GM10266 (cell line): Measurements from ENCODE around the gene MFSD2A.

Experiments
- DNase-seq: peaks from one replicate; pipeline ENCODE4 v3.0.0; 2012; ENCODE audit errors: extremely low spot score
- TF ChIP-seq, protein P1 (sequence below): IDR thresholded peaks from 2 replicates; pipeline ENCODE4 v1.5.1; 2012; ENCODE audit warnings: mild to moderate bottlenecking, low read depth; ENCODE audit not compliant: control insufficient read depth, insufficient read depth; ENCODE audit errors: missing control alignments

MFSD2A gene

DNA sequence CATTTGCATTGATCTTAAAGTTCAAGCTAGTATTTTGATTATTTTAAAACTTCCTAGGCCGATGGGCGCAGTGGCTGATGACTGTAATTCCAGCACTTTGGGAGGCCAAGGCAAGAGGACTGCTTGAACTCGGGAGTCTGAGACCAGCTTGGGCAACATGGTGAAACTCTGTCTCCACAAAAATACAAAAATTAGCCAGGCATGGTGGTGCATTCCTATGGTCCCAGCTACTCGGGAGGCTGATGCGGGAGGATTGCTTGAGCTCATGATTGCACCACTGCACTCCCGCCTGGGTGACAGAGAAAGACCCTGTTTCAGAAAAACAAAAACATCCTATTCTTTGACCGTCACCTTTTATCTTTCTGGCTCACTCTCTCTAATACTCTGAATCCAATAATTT is 30.0 kb downstream of the MFSD2A start:
- no peak for DNase-seq
- TF ChIP-seq, protein P1, sequence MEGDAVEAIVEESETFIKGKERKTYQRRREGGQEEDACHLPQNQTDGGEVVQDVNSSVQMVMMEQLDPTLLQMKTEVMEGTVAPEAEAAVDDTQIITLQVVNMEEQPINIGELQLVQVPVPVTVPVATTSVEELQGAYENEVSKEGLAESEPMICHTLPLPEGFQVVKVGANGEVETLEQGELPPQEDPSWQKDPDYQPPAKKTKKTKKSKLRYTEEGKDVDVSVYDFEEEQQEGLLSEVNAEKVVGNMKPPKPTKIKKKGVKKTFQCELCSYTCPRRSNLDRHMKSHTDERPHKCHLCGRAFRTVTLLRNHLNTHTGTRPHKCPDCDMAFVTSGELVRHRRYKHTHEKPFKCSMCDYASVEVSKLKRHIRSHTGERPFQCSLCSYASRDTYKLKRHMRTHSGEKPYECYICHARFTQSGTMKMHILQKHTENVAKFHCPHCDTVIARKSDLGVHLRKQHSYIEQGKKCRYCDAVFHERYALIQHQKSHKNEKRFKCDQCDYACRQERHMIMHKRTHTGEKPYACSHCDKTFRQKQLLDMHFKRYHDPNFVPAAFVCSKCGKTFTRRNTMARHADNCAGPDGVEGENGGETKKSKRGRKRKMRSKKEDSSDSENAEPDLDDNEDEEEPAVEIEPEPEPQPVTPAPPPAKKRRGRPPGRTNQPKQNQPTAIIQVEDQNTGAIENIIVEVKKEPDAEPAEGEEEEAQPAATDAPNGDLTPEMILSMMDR, result no peak

- TF ChIP-seq, protein P1, result no peak
- DNase-seq, result no peak
These were observed 32.9 kb downstream of the MFSD2A start for GRCh38 chr1:39987869-39988268.

DNA sequence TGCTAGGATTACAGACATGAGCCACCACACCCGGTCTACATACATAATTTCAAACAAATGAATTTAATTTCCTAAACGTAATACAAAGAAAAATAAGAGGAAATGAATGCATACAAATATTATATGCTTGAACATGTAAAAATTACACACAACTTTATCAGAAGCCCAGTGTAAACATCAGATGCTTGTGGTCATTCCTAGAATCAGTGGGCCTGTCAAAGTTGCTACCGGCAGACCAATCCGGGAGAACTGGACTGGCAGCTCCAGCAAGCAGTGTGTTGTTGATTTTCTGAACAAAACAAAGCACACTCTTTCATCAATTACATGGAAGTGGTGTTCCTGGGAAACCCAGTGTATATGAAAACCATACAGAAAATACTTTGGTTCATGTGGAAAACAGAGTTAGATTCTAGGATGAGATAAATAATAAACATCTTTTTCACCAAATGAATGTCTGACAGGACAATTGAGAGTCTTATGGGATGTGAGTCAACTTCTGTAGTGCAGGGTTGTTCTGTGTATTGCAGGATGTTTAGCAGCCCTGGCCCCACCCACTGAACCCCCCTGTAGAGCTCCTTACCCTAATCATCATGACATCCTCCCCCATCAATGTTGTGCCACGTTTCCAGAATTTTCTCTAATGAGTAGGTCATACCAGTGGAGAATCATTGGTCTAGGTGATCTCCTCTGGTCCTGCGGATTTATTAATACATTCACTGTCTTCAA is 33.8 kb downstream of the MFSD2A start:
- TF ChIP-seq, protein P1, result no peak
- no peak for DNase-seq

DNA sequence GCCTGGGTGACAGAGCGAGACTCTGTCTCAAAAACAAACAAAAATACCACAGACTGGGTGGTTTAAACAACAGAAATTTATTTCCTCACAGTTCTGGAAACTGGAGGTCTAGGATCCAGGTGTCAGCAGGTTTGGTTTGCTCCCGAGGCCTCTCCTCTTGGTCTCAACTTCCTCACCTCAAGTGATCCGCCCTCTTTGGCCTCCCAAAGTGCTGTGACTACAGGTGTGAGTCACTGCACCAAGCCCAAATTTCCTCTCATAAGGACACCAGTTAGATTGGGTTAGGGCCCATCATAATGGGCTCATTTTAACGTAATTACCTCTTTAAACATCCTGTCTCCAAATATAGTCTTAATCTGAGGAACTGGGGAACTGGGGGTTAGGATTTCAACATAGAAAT is 35.5 kb downstream of the MFSD2A start:
- no peak for DNase-seq
- TF ChIP-seq, protein P1, result no peak

GRCh38 chr1:39992234-39992633 is 37.3 kb downstream of the MFSD2A start:
- no peak for DNase-seq
- TF ChIP-seq, protein P1, result no peak

DNA sequence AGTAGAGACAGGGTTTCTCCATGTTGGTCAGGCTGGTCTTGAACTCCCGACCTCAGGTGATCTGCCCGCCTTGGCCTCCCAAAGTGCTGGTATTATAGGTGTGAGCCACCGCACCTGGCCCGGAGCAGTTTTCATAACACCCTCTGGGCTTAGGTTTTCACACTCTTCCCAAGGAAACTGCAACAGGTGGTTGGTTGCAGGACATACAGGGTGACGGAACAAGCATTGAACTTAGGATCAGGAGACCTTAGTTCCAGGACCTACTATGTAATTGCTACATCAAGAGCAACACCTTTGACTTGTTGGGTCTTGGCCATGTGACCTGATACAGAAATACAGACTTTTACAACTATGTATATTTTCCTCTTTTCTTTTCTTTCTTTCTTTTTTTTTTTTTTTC is 37.9 kb downstream of the MFSD2A start:
- no peak for DNase-seq
- TF ChIP-seq, protein P1, result no peak

DNA sequence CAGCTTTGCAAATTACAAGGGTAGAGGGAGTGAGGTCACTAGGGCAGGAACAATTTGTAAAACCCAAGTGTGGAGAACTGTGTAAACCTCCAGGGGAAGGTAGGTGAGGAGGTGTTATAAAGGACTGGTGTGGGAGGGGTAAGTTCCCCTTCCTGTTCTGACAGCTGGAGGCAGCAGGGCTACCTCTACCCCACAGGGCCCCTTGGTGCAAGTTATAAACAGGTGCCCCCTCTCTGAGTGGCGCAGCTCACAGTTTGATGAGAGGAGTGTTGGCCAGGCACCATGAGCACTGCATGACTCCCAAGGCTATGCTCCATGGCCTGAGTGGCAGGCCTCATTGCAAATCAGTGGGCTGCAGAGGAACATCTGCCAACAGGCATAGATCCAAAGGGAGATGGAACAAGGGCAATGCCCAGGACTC is 41.0 kb downstream of the MFSD2A start:
- DNase-seq, result peak; percentile 75
- TF ChIP-seq, protein P1, result no peak
